Measurements from ENCODE around the gene VAMP4. TPM values are rescaled to one million over a fixed set of nuclear protein-coding genes. Genes with fewer than 3 reads are reported as not detected.
A peak's percentile ranks its signal among the peaks of the same experiment; 100 is the strongest.

VAMP4 gene
- total RNA-seq, 1 donor from 2014 or later: 5.0 TPM

- DNase-seq (ENCODE audit: low read depth) (no peak), FAIRE-seq (no peak)
- Histone ChIP-seq H3K36me3 (ENCODE audit: control insufficient read depth, insufficient read depth, low read length) (no peaks in the 10 kb centered on the region), H3K4me3 (ENCODE audit: low read depth, low read length) (no peak overlapping the region), H3K27me3 (ENCODE audit: control insufficient read depth, insufficient read depth, low read length) (no peaks in the 10 kb centered on the region)
- no peak for TF ChIP-seq CTCF (IDR thresholded peaks at IDR 0.05; ENCODE audit: insufficient read depth, low read length, severe bottlenecking)
Observed at GRCh38 chr1:171756856-171757255, 15.0 kb upstream of the VAMP4 start.

GRCh38 chr1:171754971-171755370 lies 13.1 kb upstream of the VAMP4 start:
- FAIRE-seq: no peak
- Histone ChIP-seq H3K27me3 (ENCODE audit: control insufficient read depth, insufficient read depth, low read length) (no peaks in the 10 kb centered on the region), H3K4me3 (ENCODE audit: low read depth, low read length) (no peak overlapping the region), H3K36me3 (ENCODE audit: control insufficient read depth, insufficient read depth, low read length) (no peaks in the 10 kb centered on the region)
- no peak for TF ChIP-seq CTCF (IDR thresholded peaks at IDR 0.05; ENCODE audit: insufficient read depth, low read length, severe bottlenecking)
- DNase-seq (ENCODE audit: low read depth): no peak

- DNase-seq (ENCODE audit: low read depth) (peak; percentile 75), FAIRE-seq (no peak)
- no peaks in the 10 kb centered on the region for H3K27me3 ChIP-seq (ENCODE audit: control insufficient read depth, insufficient read depth, low read length)
- no peaks in the 10 kb centered on the region for H3K36me3 ChIP-seq (ENCODE audit: control insufficient read depth, insufficient read depth, low read length)
- TF ChIP-seq CTCF (IDR thresholded peaks at IDR 0.05; ENCODE audit: insufficient read depth, low read length, severe bottlenecking): no peak
- no peak overlapping the region for H3K4me3 ChIP-seq (ENCODE audit: low read depth, low read length)
Observed at GRCh38 chr1:171754353-171754705, 12.5 kb upstream of the VAMP4 start.

GRCh38 chr1:171753685-171754352 lies 12.0 kb upstream of the VAMP4 start:
- TF ChIP-seq CTCF (IDR thresholded peaks at IDR 0.05; ENCODE audit: insufficient read depth, low read length, severe bottlenecking): no peak
- Histone ChIP-seq H3K36me3 (ENCODE audit: control insufficient read depth, insufficient read depth, low read length) (no peaks in the 10 kb centered on the region), H3K27me3 (ENCODE audit: control insufficient read depth, insufficient read depth, low read length) (no peaks in the 10 kb centered on the region), H3K4me3 (ENCODE audit: low read depth, low read length) (no peak overlapping the region)
- FAIRE-seq (no peak), DNase-seq (ENCODE audit: low read depth) (no peak)

GRCh38 chr1:171753182-171753581 lies 11.3 kb upstream of the VAMP4 start:
- Histone ChIP-seq H3K4me3 (ENCODE audit: low read depth, low read length) (no peak overlapping the region), H3K36me3 (ENCODE audit: control insufficient read depth, insufficient read depth, low read length) (no peaks in the 10 kb centered on the region)
- no peak for DNase-seq (ENCODE audit: low read depth)

More at GRCh38 chr1:171753182-171753581, 11.3 kb upstream of the VAMP4 start:
- no peak for FAIRE-seq
- no peak for TF ChIP-seq CTCF (IDR thresholded peaks at IDR 0.05; ENCODE audit: insufficient read depth, low read length, severe bottlenecking)
- no peaks in the 10 kb centered on the region for H3K27me3 ChIP-seq (ENCODE audit: control insufficient read depth, insufficient read depth, low read length)
